SK-N-MC (cell line): Measurements from ENCODE around the gene ANKRD40CL.

Experiments used
- EZH2 ChIP-seq: fragments of 200-600 bp; sonication (generic); IDR thresholded peaks from one replicate; pipeline ENCODE4 v1.6.1; 2017; ENCODE audit warnings: antibody characterized with exemption
- POLR2AphosphoS5 ChIP-seq: IDR thresholded peaks from 2 replicates; pipeline ENCODE4 v1.6.1; 2012; ENCODE audit warnings: mild to moderate bottlenecking, low read depth, low read length, borderline replicate concordance

- TF ChIP-seq POLR2AphosphoS5, result no peak
- no peak for TF ChIP-seq EZH2
These were observed 13.8 kb upstream of the ANKRD40CL start for GRCh38 chr17:50781167-50781566.
